ENCODE measurements around the gene CADM1. TPM values are rescaled to one million over a fixed set of nuclear protein-coding genes. Genes with fewer than 3 reads are reported as not detected.

CADM1 gene
- total and polyA plus RNA-seq, 10 of the 15 experiments (the other 5 are each of a cell fraction or from before 2014, with no cell fraction given) = 0.03 to 0.48 (median 0.15) TPM; not detected in 3

- in situ Hi-C loops (cut with MboI) = no loop called here
- ATAC-seq = no peak
- Histone ChIP-seq H3K36me3 (ENCODE audit: control insufficient read depth in 2 of 2, insufficient read depth in 2 of 2, low read length in 1 of 2) (no peaks in the 10 kb centered on the region), H3K9ac (ENCODE audit: control insufficient read depth, insufficient read depth, low read length) (no peak overlapping the region), H4K20me1 (ENCODE audit: control insufficient read depth, insufficient read depth) (no peaks in the 10 kb centered on the region), H3K27me3 (replicated peaks in 1 of 2; ENCODE audit: control insufficient read depth in 2 of 2, insufficient read depth in 2 of 2, low read length in 1 of 2) (no peaks in the 10 kb centered on the region; a peak in 1 of 4 replicates), H3K27ac (ENCODE audit: control insufficient read depth, insufficient read depth) (no peak overlapping the region), H3K9me3 (replicated peaks; ENCODE audit: control insufficient read depth, insufficient read depth, low read length) (no peaks in the 10 kb centered on the region), H3K4me1 (ENCODE audit: control insufficient read depth, insufficient read depth, low read length) (no peaks in the 10 kb centered on the region), H3K4me3 (no peak overlapping the region), H3K79me2 (ENCODE audit: control insufficient read depth, insufficient read depth, low read length) (no peaks in the 10 kb centered on the region), H2AFZ (ENCODE audit: control insufficient read depth, low read depth, low read length) (no peak overlapping the region), H3K4me2 (ENCODE audit: control insufficient read depth, insufficient read depth) (no peak overlapping the region)
- ChIA-PET SMC1A (ENCODE audit: uncharacterized antibody, unreplicated experiment) (no interaction called here), POLR2A (no interaction called here), CTCF (no interaction called here), RAD21 (ENCODE audit: unreplicated experiment) (no interaction called here)
- WGBS (ENCODE audit: insufficient coverage, insufficient replicate concordance, low lambda C conversion rate, missing lambda C conversion rate) = 53% methylated on average over 4 of the region's 4 CpGs
- DNase-seq (ENCODE audit: low read depth, low spot score) = no peak
- no peak for TF ChIP-seq SIX5 (IDR thresholded peaks at IDR 0.05; ENCODE audit: low read depth, low read length, severe bottlenecking)
- TF ChIP-seq RUNX3 (IDR thresholded peaks at IDR 0.05; ENCODE audit: low read length) = no peak
- no TSS peak for BruUV-seq (replicated peaks)
- intact Hi-C loops (cut with micrococcal nuclease; ENCODE audit: unreplicated experiment) = no loop called here
- no peak for FAIRE-seq
These were observed 318.7 kb downstream of the CADM1 start for GRCh38 chr11:115185507-115185906.

GRCh38 chr11:115184901-115185300 lies 319.3 kb downstream of the CADM1 start:
- Histone ChIP-seq H3K4me2 (ENCODE audit: control insufficient read depth, insufficient read depth) (no peak overlapping the region), H3K9ac (ENCODE audit: control insufficient read depth, insufficient read depth, low read length) (no peak overlapping the region), H3K4me3 (no peak overlapping the region), H3K27ac (ENCODE audit: control insufficient read depth, insufficient read depth) (no peak overlapping the region), H4K20me1 (ENCODE audit: control insufficient read depth, insufficient read depth) (no peaks in the 10 kb centered on the region), H2AFZ (ENCODE audit: control insufficient read depth, low read depth, low read length) (no peak overlapping the region), H3K79me2 (ENCODE audit: control insufficient read depth, insufficient read depth, low read length) (no peaks in the 10 kb centered on the region), H3K36me3 (ENCODE audit: control insufficient read depth in 2 of 2, insufficient read depth in 2 of 2, low read length in 1 of 2) (no peaks in the 10 kb centered on the region), H3K9me3 (replicated peaks; ENCODE audit: control insufficient read depth, insufficient read depth, low read length) (no peaks in the 10 kb centered on the region), H3K27me3 (replicated peaks in 1 of 2; ENCODE audit: control insufficient read depth in 2 of 2, insufficient read depth in 2 of 2, low read length in 1 of 2) (no peaks in the 10 kb centered on the region; a peak in 1 of 4 replicates), H3K4me1 (ENCODE audit: control insufficient read depth, insufficient read depth, low read length) (no peaks in the 10 kb centered on the region)
- DNase-seq (ENCODE audit: low read depth, low spot score) = no peak
- intact Hi-C loops (cut with micrococcal nuclease; ENCODE audit: unreplicated experiment) = no loop called here
- POLR2A ChIA-PET = no interaction called here
- no peak for FAIRE-seq
- in situ Hi-C loops (cut with MboI) = no loop called here
- RAD21 ChIA-PET (ENCODE audit: unreplicated experiment) = no interaction called here
- 62% methylated on average over 5 of the region's 5 CpGs for WGBS (ENCODE audit: insufficient coverage, insufficient replicate concordance, low lambda C conversion rate, missing lambda C conversion rate)
- no TSS peak for BruUV-seq (replicated peaks)
- CTCF ChIA-PET = no interaction called here
- no peak for ATAC-seq
- SMC1A ChIA-PET (ENCODE audit: uncharacterized antibody, unreplicated experiment) = no interaction called here
- TF ChIP-seq NKRF (conservative IDR thresholded peaks at IDR 0.05) = no peak
- no peak for TF ChIP-seq IRF5 (IDR thresholded peaks at IDR 0.05; ENCODE audit: borderline replicate concordance)
- TF ChIP-seq CREM (IDR thresholded peaks at IDR 0.05; ENCODE audit: low read depth) = no peak
- no peak for TF ChIP-seq SMAD1 (IDR thresholded peaks at IDR 0.05; ENCODE audit: low read depth, partially characterized antibody)
- TF ChIP-seq NR2C1 (IDR thresholded peaks at IDR 0.05) = no peak
- TF ChIP-seq CHD1 (IDR thresholded peaks at IDR 0.05; ENCODE audit: low read depth, low read length) = no peak
- TF ChIP-seq MYC (IDR thresholded peaks at IDR 0.05; ENCODE audit: insufficient read depth, insufficient read length, insufficient replicate concordance, low read length, severe bottlenecking) = no peak
- TF ChIP-seq MTA3 (IDR thresholded peaks at IDR 0.05; ENCODE audit: borderline replicate concordance, low read length) = no peak
- no peak for TF ChIP-seq IKZF1 (conservative IDR thresholded peaks at IDR 0.05)
- TF ChIP-seq ZNF24 (IDR thresholded peaks at IDR 0.05) = no peak
- TF ChIP-seq YY1 (IDR thresholded peaks at IDR 0.05; ENCODE audit: low read depth, low read length) = no peak
